ENCODE data around the gene CD2BP2. TPM values are rescaled to one million over a fixed set of nuclear protein-coding genes. Genes with fewer than 3 reads are reported as not detected.

The CD2BP2 gene
- total and polyA plus RNA-seq, 2 of the 13 experiments (the other 11 are each of a cell fraction or from before 2014, with no cell fraction given) = 24.9 to 54.6 TPM

- TF ChIP-seq E2F2 (CRISPR knock-in tag; IDR thresholded peaks at IDR 0.05; ENCODE audit: borderline replicate concordance) (no peak), GMEB1 (CRISPR knock-in tag; IDR thresholded peaks at IDR 0.05; ENCODE audit: borderline replicate concordance) (peak; percentile 41; the same call in 1 of the 2 replicates), HIC2 (CRISPR knock-in tag; IDR thresholded peaks at IDR 0.05; ENCODE audit: low read depth) (peak; percentile 21; the same call in 1 of the 2 replicates), SSRP1 (CRISPR knock-in tag; IDR thresholded peaks at IDR 0.05) (peak; percentile 83; the same call in 1 of the 2 replicates), ZNF530 (CRISPR knock-in tag; IDR thresholded peaks at IDR 0.05; ENCODE audit: low read depth) (no peak), EZH2 (conservative IDR thresholded peaks at IDR 0.05; ENCODE audit: low read depth, low read length) (no peak), ZFAT (CRISPR knock-in tag; conservative IDR thresholded peaks at IDR 0.05) (no peak), RXRA (CRISPR knock-in tag; IDR thresholded peaks at IDR 0.05) (peak; percentile 45; the same call in 1 of the 2 replicates), MAFK (conservative IDR thresholded peaks at IDR 0.05 in 1 of 2, IDR thresholded peaks at IDR 0.05 in 1 of 2; ENCODE audit: low read length in 2 of 2) (no peak), ZNF160 (CRISPR knock-in tag; IDR thresholded peaks at IDR 0.05) (no peak), ETS1 (CRISPR knock-in tag; IDR thresholded peaks at IDR 0.05) (no peak), ZNF503 (CRISPR knock-in tag; IDR thresholded peaks at IDR 0.05) (peak; percentile 20; the same call in 1 of the 2 replicates), HOXD1 (CRISPR knock-in tag; IDR thresholded peaks at IDR 0.05) (0 out of 2 replicates have a peak, but pooled peaks have one; percentile 39), SP4 (CRISPR knock-in tag; IDR thresholded peaks at IDR 0.05) (peak; percentile 53; the same call in 1 of the 2 replicates), POLR2AphosphoS2 (IDR thresholded peaks at IDR 0.05; ENCODE audit: low read depth, low read length) (no peak), MYPOP (CRISPR knock-in tag; IDR thresholded peaks at IDR 0.05) (no peak), GATA4 (IDR thresholded peaks at IDR 0.05; ENCODE audit: borderline replicate concordance, low read depth) (no peak; the same call in 1 of the 2 replicates)
- TF ChIP-seq, protein P1, sequence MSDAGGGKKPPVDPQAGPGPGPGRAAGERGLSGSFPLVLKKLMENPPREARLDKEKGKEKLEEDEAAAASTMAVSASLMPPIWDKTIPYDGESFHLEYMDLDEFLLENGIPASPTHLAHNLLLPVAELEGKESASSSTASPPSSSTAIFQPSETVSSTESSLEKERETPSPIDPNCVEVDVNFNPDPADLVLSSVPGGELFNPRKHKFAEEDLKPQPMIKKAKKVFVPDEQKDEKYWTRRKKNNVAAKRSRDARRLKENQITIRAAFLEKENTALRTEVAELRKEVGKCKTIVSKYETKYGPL (CRISPR knock-in tag; IDR thresholded peaks at IDR 0.05) = no peak
Measured at GRCh38 chr16:30401768-30402425, 46.8 kb upstream of the CD2BP2 start (continued).
